Middle frontal gyrus (tissue), 1 donor: ENCODE measurements around the gene TMEM255B.
"Not testable (repeated sequence)": the region's sequence is repeated elsewhere in the genome, so short reads cannot be mapped to it uniquely, and the experiment has no call there.

Experiments
- DNase-seq: peaks from one replicate; pipeline ENCODE4 v3.0.0-alpha.2; 2015; ENCODE audit warnings: low spot score; ENCODE audit errors: extremely low spot score

Gene TMEM255B

DNA sequence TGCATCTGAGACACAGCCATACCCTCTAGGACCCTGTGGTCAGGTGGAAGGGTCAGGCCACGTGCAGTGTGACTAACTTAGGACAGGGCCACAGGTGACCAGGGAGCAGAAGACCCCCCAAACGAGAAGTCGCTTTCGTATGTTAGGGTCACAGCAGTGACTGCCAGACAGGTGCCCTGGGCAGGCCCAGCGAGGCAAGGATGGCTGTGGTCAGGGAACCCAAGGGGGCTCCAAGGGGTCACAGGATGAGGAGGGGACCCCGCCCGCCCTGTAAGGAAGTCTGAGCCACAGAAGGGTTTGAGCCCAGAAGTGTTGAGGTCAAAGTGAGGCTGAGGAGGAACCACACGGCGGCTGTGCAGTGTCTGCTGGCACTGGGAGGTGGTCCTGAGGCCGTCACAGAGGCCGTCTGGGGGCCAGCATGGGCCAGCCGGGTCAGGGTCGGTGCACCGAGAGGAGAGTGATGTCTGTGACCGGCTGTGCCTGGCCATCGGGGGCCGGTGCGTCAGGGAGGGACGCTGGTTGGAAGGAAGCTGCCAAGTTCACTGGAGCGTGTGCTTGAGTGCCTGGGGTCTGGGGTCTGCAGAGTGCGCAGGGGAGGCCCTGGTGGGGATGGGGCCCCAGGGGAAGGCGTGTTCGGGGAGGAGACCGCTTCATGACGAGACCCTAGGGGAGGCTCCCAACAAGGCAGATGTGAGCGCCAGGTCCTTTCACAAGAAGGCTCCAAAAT is 24.8 kb upstream of the TMEM255B start:
- no peak for DNase-seq

GRCh38 chr13:113734826-113735125 is 24.2 kb upstream of the TMEM255B start:
- no peak for DNase-seq

DNA sequence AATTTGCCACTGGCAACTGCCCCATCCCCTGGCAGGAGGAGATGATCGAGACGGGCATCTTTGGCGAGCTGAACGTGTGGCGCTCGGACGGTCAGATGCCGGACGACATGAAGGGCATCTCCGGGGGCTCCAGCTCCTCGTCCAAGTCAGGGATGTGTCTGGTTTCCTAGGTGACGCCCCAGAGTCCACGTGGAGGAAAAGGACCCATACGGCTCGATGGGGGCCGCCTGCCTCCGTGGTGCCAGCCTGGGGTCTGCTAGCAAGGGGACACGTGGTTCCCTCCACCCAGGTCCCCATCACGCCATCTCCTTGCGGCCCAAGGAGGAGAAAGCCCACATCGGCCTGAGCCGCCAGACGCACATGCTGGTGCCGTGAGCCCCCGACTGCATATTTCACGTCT is 23.8 kb upstream of the TMEM255B start:
- DNase-seq, result no peak

GRCh38 chr13:113735750-113736149 is 23.3 kb upstream of the TMEM255B start:
- no peak for DNase-seq

DNA sequence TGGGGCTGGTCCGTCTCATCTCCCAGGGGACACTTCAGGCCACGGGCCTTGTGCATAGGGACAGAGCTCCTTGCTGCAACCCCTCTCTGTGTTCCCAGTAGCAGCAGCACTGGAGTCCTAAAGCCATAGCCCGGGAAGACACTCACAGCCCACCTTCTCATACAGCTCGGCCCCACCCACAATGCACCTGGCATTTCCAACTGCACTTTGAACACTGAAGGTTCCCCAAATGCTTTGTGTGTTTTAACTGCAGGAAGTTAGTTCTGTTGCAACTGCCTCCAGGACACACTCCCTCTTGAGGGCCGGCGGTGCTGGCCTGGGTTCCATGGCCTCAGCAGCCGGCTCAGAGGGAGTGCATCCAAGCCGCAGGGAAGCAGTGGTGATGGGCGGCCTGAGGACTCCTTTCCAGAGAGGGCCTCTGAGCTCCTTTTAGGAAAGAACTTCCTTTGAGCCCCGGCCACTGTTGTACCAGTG is 22.7 kb upstream of the TMEM255B start:
- no peak for DNase-seq

DNA sequence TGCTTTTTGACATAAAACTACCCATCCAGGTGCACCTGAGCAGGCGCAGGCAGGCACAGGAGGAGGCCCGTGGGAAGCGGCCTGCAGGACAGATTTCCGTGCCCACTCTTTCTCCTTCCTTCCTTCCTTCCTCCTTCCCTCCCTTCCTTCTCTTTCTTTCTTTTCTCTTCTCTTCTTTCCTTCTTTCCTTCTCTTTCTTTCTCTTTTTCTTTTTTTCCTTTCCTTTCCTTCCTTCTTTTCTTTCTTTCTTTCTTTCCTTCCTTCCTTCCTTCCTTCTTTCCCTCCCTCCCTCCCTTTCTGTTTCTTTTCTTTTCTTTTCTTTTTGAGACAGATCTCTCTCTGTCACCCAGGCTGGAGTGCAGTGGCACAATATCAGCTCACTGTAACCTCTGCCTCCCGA is 21.2 kb upstream of the TMEM255B start:
- no peak for DNase-seq

DNA sequence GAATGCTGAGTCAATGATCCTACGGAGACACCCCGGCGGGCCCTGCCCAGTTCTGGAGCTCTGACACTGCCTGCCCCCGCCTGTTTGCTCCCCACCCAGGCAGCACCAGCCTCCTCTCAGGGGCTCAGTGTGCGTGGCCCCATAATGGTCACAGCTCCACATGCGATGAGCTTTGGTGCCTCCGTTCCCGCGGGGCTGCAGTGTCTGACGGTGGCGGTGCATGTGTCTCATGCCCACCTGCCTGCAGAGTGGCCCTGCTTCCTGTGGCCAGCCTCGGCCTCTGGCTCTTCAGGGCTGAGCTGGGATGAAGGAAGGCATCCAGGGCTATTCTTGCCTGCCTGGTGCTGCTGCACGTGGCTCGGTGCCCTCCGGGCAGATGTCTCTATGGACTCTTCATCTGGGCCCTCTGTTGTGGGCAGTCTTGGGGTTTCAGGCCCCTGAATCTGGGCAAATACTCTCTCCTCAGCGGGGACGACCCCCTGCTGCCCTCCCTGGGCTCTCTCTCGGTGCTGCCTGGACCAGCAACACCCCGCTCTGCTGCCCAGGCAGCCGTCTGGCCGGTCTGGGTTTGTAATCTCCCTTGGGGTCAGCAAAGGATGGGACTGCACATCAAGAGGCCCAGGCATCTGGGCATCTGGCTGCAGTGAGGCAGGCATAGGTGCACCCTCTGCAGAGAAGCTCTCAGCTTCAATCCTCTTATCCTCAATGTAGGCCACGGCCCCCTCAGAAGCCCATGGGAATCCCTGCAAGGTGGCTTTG is 19.3 kb upstream of the TMEM255B start:
- DNase-seq, result no peak

- no peak for DNase-seq
These were observed 18.8 kb upstream of the TMEM255B start for GRCh38 chr13:113740286-113740556.

- no peak for DNase-seq
These were observed 18.4 kb upstream of the TMEM255B start for GRCh38 chr13:113740661-113741060.

DNA sequence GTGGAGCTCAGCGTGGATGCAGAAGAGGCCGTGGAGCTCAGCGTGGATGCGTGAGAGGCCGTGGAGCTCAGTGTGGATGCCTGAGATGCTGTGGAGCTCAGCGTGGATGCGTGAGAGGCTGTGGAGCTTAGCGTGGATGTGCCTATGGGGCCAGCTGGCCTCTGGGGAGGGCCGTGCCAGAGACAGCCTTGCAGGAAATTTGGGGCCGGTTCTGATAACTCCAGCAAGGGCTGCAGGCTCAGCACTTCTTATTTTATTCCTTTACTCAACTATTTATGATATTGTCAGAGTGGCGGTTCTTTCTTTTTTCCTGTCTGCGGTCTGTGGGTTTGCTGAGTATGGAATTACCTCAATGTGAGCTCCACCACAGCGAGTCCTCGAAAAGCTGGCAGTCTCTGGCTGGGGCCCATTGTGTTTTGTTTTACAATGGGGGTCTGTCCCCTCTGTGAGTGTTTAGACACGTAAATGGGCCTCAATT is 17.8 kb upstream of the TMEM255B start:
- no peak for DNase-seq

- no peak for DNase-seq
These were observed 17.0 kb upstream of the TMEM255B start for GRCh38 chr13:113742000-113742441.

DNA sequence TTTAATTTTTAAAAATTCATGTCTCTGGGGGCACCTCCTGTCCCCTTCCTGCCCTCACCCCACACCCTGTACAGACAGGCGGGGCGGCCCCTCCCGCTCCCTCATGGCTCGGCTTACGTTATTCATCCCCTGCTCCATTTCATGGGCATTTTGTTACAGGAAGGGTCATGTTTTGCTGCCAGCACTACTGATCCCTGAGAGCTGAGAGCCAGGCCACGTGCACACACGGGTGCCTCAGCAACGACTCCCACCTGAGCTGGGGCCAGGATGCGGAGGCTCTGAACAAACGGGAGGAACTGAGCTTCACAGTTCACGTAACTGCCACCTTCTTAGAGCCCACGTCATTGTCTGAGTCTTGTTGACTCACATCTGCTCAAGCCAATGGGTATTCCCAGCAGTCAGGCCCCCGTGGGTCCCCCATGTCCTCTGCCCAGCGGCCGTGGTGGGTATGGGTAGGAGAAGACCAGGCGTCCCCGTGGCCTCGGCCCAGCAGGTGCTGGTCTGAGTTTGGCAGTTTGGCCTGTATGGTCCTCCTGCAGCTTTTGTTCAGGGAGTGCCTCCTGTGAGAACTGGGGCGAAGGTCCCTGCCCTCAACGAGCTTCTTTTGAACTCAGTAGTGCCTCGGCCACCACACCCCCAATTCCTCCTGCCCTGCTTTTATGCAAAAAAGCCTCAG is 16.4 kb upstream of the TMEM255B start:
- no peak for DNase-seq

DNA sequence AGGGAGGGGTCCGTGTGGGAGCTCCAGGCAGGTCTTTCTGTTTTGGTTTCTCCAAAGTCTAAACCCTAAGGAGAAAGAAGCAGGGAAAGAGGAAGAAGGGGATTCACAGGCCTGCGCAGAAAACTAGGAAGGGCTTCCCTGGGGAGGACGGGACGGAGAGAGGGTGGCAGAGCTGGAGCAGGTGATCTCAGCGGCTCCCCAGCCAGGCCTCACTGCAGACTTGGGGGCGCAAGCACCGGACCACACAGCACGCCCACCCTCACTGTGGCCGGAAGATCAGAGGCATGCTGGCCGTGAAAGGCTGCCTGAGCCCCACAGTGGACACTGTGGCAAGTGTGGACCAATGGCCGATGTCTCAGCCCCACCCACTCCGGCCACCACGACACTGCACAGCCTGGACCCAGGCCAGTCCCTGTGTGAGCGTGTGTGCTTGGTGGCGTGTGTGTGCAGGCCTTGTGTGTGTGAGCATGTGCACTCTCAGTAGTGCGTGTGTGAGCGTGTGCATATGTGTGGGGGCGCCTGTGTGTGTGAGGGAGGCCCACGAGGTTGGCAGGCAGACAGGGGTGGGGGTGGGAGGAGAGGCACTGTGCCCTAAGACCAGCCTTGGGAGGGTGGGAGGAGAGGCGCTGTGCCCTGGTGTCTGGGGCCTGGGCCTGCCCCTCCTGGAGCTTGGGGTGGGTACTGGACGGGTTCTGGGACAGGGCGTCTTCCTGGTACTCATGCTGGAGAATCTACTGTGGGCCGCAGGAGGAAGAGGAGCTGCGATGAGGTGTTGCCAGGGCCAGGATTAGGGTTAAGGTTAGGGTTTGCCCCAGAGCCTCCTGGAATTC is 15.4 kb upstream of the TMEM255B start:
- no peak for DNase-seq

DNA sequence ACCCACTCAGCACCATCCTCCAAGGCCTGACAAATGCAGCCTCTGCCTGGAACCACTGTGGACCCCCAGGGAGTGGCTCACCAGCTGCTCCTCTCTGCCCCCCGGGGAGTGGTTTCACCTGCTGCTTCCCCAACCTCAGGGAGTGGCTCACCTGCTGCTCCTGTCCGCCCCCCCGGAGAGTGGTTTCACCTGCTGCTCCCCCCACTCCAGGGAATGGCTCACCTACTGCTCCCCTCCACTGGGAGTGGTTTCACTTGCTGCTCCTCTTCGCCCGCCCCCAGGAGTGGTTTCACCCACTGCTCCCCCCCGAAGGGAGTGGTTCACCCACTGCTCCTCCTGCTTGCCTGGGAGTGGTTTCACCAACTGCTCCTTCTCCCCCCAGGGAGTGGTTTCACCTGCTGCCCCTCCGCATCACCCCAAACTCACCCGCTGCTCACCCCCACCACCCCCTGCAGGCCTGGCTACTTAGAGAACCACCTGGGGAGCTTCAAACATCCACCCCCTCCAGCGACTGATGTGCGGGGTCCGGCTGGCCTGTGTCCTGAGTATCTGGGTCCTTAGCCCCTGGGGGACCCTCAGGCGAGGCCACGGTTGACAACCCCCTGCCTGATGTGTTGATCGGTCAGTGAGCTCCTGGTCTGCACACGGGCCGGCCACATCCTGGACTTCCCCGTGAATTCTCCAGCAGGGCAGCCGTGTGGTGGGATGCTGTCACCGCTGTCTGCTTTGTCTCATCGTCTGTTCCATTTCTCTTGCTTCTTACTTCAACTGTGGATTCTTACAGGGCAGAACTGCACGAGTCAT is 14.6 kb upstream of the TMEM255B start:
- DNase-seq, result no peak

DNA sequence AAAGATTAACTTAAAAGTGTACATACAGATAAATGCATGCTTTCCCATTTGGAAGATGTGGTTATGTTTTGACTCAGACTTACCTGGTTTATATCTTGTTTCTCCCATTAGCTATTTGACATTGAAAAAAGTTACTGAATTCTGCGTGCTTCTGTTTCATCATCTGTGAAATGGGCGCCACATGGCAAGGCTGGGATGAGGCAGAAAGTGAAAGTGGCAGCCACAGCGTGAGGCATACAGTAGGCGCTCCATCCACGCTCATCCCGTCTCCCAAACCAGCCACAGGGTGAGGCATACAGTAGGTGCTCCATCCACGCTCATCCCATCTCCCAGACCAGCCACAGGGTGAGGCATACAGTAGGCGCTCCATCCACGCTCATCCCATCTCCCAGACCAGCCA is 14.0 kb upstream of the TMEM255B start:
- DNase-seq, result no peak

DNA sequence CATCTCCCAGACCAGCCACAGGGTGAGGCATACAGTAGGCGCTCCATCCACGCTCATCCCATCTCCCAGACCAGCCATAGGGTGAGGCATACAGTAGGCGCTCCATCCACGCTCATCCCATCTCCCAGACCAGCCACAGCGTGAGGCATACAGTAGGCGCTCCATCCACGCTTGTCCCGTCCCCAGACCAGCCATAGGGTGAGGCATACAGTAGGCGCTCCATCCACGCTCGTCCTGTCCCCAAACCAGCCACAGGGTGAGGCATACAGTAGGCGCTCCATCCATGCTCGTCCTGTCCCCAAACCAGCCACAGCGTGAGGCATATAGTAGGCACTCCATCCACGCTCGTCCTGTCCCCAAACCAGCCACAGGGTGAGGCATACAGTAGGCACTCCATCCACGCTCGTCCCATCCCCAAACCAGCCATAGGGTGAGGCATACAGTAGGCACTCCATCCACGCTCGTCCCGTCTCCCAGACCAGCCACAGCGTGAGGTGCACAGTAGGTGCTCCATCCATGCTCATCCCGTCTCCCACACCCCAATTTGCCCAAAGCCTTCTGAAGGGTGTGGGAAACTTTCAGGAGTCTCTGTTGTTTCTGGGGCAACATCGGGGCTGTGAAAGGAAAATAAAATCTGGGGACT is 13.4 kb upstream of the TMEM255B start:
- not testable (repeated sequence) for DNase-seq

DNA sequence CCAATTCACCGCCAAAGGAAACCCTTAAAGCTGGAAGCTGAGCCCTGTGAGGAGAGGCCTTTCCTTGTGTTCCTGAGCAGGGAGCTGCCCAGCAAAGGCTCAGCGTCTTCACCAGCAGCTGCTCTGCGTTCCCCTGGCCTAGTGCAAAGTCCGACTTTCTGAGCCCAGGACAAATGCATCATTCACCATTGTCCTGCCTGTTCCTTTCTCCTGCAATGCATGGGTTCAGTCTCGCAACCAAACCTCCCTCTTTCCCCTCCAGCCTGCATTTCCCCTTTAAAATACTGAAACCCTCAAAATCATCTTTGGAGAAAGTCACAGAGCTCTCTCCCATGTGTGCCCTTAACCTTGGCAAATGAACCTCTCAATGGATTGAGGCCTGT is 12.9 kb upstream of the TMEM255B start:
- DNase-seq, result no peak

- DNase-seq, result no peak
These were observed 12.4 kb upstream of the TMEM255B start for GRCh38 chr13:113746671-113747070.

DNA sequence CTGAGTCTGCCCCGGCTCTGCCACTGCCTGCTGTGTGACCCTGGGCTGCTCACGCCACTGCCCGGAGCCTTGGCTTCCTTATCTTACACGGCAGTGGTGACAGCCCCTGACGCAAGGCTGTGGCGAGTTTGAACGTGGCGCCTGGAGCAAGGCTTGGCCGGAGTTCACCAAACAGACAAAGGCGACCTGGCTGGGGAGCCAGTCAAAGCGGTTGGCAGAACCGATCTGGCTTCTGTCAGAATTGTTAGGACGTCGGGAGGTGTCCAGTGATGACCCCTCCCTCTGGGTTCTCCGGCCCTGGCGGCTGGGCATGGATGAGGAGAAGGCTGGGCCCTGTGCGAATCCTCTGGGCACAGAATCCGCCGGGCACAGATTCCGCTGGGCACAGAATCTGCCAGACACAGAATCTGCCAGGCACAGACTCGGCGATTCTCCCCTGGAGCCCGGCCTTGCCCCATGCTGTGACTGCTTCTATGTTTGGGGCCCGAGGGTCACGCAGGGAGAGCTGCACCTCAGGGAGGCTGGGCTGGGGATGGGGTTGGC is 11.7 kb upstream of the TMEM255B start:
- no peak for DNase-seq
